Amniotic stem cell (primary cell): ENCODE results near the gene IL36RN.

Source experiments
- DNase-seq: peaks from one replicate; lab custom pipeline; 2025; lab: John Stamatoyannopoulos, UW

The IL36RN gene

DNA sequence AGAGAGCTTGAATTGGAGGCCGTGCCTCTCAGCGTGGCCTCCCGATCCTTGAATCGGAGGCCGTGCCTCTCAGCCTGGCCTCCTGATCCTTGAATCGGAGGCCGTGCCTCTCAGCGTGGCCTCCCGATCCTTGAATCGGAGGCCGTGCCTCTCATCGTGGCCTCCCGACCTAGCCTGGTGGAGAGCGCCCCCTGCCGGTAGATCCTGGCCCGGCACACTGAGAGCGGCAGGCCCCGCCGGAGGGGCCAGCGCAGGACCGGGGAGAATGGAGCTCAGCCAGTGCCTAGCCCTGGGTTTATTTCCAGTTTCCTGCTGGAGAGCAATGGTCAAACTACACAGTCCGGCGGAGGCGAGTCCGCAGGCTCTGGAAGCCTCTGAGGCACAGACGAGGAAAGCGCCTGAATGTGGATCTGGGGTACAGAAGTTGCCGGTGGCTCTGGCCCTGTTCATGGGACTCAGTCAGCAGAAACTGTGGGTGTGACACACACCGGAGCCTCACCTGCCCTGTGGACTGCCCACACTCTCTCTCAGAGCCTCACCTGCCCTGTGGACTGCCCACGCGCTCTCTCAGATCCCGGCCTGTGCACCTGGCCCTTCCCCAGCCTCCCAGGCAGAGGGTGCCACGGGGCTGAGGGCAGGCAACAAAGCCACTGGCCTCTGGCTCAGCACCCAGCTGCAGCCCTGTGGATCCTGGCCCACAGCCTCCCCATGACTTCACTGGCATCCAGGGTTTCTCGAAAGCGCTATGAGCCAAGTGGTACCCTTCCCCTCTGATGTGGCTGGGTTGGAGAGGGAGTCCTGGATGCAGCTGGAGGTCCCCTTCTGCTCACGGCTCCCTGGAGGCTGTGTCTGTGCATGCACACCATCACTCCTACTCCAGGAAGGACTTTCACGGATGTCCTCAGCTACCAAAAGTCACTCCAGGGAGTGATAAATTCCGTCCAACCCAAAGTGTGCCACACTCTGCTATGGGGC, 7.8 kb upstream of the IL36RN start:
- DNase-seq, result no peak

DNA sequence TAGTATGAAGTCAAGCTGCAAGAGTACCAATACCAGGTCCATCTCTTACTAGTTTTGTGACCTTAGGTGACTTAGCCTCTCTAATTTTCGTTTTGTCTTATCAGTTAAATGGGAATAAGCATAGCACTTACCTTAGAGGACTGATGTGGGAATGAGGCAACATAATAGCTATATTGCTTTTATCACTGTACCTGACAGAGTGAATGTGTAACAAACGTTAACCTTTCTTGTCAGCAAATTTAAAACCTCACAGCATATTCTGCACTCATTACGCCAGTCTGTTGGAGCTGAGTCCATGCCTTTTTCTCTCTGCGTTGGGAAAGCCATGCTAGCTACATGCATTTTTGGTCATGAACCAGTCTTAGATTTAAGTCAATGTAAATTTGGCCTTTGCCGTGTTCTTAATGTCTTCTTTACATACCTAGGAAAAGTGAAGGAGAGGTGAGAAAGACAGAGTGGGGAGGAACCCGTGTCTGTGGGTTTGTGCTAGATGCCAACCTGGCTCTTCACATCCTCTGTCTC, 6.5 kb upstream of the IL36RN start, which contains the start of gene IL36B:
Gene IL36B (minus strand): TSS at position 472 of the 522 bp plus-strand sequence.
- DNase-seq, result no peak

DNA sequence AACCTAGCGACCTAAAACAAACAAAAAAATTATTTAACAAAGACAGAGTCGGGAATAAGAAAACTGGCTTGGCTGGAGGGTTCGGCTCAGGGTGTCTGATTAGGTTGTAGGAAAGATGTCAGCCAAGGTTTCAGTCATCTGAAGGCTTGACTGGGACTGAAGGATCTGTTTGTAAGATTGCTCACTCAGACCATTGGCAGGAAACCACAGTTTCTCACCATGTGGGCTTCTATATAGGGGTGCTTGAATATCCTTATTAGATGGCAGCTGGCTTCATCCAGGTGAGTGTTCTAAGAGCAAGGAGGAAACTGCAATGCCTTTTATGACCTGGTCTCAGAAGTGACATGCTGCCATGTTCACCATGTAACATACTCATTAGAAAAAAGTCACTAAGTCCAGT, 5.3 kb upstream of the IL36RN start:
- DNase-seq, result no peak

DNA sequence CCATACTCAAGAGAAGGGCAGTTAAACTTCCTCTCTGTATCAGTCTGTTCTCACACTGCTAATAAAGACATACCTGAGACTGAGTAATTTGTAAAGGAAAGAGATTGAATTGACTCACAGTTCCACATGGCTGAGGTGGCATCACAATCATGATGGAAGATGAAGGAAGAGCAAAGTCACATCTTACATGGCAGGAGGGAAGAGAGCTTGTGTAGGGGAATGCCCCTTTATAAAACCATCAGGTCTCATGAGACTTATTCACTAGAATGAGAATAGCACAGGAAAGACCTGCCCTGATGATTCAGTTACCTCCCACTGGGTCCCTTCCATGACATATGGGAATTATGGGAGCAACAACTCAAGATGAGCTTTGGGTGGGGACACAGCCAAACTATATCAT, 4.9 kb upstream of the IL36RN start:
- no peak for DNase-seq

DNA sequence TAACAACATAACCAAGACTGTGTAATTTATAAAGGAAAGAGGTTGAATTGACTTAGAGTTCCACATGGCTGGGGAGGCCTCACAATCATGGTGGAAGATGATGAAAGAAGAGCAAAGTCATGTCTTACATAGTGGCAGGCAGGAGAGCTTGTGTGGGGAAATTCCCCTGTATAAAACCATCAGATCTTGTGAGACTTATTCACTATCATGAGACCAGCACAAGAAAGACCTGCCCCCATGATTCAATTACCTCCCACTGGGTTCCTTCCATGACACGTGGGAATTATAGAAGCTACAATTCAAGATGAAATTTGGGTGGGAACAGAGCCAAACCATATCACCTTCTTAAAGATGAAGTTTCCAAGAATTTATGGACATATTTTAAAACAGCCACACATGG, 2.5 kb upstream of the IL36RN start:
- DNase-seq, result no peak

DNA sequence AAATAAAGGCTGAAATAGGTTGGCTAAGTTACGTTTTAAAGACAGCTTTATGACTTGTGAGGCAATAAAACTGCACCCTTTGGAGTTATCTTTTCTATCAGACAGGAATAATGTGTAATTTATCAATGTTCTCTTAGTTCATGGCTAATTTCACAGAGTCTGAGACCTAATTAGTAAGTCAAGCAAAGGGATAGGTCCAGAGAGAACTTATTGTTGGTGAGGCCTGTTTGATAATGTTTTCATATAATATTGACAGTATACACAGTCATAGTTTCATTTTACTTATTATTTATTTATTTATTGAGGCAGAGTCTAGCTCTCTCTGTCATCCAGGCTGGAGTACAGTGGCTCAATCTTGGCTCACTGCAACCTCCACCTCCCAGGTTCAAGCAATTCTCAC, 1.9 kb upstream of the IL36RN start:
- no peak for DNase-seq

DNA sequence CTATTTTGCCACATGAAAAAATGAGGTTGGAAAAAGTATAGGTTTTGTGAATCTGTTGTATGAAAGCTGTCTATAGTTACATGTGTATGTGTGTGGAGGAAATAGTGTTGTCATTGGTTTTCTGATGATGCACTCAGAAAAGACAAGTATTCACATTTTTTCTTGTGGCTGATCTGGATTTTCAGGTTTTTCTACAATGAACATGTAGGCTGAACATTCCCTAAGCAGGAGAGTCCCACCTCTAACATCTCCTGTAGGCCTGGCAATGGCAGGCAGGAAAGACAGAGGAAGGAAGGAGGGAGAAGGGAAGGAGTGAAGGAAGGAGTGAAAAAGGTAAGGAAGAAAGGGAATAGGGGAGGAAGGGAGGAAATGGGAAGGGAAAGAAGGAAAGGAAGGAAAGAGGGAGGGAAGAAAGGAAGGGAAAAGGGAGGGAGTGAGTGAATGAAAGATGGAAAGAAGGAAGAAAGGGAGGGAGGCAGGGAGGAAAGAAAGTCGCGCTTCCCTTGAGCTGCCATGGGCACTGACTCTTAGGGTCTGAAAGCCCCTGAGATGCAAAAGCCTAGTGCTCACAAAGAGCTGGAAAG, 495 bp upstream of the IL36RN start:
- no peak for DNase-seq

DNA sequence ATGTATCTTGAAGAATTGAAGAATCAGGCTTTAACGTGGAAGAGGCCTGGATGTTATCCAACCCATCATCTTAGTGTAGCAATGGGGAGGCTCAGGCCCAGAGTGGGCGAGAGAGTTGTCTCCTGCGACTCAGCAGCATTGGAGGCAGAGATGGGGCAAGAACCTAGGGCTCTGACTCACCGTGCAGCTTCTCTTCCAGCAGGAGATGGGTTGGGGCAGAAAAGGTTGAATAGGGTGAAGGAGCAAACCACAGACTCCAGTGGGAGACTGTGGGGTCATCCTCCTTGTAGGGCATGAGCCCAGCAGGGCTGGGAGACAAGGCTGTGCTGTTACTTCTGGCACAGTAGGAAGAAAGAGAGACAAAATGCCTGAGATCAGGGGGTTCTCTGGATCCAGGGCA, 1.4 kb downstream of the IL36RN start:
- DNase-seq, result no peak

DNA sequence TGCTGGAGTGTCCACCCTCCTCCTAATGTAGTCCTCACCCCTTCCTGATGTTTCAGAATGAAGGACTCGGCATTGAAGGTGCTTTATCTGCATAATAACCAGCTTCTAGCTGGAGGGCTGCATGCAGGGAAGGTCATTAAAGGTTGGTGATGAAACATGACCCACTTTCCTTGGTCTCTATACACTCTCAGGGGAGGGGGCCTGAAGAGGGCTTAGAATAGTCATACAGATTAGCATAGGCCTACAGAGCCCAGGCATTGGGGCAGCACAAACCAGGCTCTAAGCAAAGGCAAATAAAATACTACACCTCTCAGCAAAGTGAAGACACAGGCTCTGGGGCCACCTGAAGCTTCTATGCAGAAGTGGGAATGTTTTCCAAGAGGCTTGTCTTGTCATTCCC, 1.8 kb downstream of the IL36RN start:
- no peak for DNase-seq

DNA sequence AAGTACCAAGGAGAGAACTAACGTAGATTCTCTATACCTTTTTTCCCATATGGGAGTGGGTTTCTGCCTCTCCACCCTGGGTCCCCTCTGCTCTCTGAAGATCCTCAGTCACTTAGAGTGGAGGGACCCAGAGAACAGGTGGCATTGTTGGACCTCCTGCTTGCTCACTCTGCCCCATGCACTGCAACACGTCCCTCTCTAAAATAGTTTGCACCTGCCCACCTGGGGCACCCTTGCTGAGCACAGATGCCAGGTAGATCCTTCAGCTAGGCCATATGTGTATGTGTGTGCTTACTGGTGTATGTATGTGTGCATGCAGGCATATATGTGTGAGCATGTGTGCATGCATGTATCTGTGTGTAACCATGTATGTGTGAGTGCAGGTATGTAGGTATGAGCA, 2.2 kb downstream of the IL36RN start:
- DNase-seq, result no peak

DNA sequence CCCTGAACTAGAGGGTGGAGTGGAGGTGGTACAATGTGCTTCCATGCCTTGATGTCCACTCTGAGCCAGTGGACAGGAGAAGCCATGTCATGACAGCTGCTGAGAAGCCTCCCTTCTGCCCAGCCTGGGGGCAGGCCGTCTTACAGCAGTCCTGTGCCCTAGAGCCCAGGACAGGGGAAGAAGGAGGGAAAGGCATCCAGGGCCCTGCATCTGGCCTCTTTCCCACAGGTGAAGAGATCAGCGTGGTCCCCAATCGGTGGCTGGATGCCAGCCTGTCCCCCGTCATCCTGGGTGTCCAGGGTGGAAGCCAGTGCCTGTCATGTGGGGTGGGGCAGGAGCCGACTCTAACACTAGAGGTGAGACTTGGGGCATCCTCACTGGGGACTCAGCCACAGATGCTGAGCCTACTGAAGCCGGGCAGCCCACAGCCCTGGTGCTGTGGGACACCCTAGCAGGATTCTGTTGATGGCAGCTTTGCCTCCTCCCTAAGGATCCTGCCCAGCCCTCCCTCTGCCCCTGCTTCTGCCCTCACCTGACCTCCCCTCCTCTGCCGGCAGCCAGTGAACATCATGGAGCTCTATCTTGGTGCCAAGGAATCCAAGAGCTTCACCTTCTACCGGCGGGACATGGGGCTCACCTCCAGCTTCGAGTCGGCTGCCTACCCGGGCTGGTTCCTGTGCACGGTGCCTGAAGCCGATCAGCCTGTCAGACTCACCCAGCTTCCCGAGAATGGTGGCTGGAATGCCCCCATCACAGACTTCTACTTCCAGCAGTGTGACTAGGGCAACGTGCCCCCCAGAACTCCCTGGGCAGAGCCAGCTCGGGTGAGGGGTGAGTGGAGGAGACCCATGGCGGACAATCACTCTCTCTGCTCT, 3.1 kb downstream of the IL36RN start:
- no peak for DNase-seq

DNA sequence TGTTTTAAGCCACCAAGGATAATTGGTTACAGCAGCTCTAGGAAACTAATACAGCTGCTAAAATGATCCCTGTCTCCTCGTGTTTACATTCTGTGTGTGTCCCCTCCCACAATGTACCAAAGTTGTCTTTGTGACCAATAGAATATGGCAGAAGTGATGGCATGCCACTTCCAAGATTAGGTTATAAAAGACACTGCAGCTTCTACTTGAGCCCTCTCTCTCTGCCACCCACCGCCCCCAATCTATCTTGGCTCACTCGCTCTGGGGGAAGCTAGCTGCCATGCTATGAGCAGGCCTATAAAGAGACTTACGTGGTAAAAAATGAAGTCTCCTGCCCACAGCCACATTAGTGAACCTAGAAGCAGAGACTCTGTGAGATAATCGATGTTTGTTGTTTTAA, 5.3 kb downstream of the IL36RN start:
- DNase-seq, result no peak

DNA sequence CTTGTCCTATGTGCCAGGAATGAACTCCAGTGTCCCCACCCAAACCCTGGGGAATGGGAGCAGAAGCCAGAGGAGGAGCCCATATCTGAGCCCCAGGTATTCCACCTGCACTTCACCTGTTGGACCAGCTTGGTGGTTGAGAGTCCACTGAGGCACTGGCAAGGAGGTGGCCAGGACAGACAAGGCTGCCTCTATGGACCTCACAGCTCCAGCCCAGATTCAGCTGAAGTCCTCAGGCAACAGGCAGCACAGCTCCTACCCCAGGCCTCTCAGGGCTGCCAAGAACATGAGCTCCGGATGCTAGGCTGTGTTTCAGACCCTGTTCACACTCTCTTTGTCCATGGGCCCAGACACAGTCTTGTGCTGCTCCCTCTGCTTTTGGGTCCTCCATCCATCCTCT, 5.9 kb downstream of the IL36RN start:
- DNase-seq, result no peak

DNA sequence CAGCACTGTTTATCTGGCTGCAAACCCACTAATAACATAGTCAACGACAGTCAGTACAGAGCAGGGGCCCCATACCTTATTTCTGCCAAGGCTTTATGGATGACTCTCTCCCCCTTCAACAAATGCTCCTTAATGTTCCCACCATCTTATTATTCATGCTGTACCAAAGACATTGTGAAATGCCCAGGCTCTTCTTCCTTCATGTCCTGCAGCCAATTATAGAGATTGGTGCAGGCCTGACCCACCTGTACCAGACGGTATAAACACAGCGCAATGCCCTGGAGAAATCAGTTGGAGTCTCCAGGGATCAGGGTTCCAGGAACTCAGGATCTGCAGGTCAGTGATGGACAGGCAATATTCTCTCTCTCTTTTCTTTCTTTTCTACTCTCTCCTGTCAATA, 8.7 kb downstream of the IL36RN start, which contains the start of gene IL1F10:
Gene IL1F10 (plus strand): TSS at position 290 of the 400 bp plus-strand sequence. CDS start 4,769 bp downstream, outside the sequence.
- no peak for DNase-seq

DNA sequence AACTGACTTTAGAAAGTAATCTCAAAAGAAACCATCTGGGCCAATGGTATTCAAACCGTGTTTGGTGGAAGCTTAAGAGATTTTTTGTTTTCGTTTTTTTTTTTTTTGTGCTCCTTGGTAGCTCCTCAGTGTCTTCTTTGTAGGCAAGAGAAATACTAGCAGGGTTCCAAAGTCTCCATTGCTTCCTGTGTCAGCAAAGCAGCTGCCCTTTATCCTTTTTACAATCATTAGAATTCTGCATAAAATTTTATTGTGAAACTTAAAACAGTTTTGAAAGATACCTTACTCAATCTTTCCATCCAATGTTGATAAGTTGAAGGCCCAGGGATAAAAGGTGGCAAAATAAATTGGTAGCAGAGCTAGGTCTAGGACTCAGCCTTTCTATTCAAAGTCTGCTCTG, 9.3 kb downstream of the IL36RN start:
- no peak for DNase-seq

DNA sequence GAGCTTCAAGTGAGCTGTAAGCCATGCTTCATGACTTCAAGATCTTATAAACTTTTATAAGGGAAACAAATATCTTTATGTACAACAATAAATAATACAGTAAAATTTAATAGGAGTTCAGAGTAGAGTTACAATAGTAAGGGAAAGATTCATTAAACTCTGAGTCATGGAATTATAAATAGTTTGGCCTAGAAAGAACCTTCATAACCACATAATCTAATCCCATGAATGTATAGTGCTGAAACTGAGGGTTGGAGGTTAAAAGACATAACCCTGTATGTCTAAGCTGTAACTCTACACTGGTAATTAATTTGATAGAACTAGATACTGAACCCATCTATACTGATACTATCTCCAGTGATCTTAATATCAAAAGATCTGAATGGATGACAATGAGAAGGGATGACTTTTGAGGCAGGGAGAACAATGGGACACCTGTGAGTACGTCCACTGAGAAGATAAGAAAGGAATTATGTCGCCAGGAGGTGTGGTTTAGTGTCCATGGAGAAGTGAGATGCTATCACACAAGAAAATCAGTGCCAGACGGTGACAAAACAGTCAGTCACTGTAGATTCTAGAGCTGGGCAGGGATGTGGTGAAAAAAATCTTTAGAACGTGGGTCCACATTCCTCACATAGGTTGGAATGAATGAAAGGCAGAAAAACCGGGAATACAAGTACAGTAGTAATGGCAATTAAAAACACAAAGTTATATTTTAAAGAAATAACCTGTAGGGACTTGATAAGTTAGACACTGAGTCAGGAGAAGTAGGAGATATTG, 9.9 kb downstream of the IL36RN start:
- DNase-seq, result no peak

DNA sequence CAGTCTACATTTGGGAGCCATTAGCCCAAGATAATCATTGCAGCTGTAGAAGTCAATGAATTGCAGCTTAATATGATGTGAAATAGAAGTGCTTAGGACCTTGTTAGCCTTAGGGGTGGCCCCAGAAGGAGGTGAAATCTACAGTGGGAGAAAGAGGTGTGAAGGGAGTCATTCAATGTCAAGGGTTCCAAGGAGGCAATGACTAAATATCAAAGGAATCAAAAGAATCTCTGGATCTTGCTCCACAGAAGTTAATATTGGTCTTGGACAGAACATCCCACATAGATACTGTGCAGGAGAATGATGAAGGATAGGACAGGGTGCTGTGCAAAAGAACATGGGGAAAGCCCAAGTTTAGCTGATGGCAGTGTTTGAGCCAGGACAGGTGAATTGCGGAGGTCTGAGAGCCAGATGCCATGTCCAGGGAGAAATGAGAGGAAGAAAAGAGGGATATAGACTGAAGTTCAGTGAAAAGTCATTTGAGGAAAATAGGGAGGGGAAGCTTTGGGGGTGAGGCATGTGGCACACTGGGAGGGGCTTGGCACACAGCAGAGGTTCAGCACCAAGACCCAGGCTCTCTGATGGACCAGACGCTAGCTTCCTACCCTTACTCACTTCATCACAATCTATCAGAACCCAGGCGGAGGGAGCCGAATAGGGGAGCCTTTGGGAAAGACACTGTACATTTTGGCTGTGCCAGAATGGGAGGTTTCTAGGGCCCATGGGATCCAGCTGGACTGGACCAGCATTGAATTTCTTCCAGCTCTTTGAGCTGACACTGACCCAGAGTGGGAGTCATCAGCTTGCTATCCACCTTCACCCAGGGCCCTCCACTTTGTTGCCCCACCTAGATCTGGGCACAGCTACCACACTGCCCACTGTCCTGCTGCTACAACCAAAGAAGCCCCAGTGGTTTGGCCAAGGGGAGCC, 10.9 kb downstream of the IL36RN start:
- DNase-seq, result no peak

DNA sequence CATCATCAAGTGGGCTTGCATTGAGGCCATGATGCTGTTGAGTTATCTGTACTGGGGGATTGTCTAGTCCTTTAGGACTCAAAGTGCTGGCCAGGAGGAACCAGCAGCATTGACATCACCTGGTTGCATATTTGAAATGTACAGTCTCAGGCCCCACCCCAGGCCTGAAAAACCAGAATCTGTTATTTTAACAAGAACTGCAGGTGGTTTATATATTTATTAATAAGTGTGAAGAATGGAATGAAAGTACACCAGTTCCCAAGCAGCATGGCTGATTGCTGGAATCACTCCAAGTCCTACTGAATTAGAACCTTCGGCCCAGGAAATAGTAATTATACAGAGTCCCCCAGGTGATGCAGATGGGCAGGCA, 11.6 kb downstream of the IL36RN start:
- no peak for DNase-seq

DNA sequence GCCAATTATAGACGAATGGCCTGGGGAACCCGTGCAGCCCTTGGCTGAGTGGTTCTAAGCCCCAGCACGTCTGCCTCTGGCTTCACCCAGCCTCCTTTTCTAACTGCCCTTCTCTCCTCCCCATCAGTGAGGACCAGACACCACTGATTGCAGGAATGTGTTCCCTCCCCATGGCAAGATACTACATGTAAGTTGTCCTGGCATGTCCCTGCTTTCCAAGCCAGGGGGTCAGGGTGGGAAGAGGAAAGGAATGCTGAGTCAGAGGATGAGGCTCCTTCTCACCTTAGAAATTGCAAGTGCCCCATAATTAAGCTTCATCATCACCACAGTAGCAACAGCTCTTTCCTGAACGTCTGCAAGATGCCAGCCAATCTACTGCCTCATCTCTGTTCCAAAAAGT, 13.6 kb downstream of the IL36RN start:
- DNase-seq, result no peak

DNA sequence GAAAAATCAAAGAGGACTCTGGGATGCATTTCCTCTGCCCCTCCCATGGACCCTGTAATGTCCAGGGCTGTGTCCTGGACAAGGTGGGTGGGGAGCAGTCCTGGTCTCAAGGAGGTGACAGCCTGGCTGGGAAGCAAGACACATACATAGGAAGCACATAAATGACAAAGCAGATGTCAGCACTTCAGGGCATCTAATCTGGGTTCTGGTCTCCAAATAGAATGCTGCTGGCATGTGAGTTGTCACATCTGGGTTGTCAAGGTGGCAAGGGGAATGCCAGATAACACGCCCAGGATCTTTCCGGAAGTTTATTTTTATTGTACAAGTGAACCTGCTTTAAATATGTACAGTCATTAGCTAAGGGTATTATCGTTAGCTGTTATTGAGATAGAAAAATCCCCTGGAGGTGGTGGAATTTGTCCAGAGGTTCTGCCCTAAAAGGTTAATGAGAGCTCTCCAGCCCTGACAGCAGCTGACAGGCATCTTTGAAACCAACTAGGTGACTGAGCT, 14.4 kb downstream of the IL36RN start:
- no peak for DNase-seq
